ENCODE measurements around the gene ABCD2.

Gene ABCD2

DNA sequence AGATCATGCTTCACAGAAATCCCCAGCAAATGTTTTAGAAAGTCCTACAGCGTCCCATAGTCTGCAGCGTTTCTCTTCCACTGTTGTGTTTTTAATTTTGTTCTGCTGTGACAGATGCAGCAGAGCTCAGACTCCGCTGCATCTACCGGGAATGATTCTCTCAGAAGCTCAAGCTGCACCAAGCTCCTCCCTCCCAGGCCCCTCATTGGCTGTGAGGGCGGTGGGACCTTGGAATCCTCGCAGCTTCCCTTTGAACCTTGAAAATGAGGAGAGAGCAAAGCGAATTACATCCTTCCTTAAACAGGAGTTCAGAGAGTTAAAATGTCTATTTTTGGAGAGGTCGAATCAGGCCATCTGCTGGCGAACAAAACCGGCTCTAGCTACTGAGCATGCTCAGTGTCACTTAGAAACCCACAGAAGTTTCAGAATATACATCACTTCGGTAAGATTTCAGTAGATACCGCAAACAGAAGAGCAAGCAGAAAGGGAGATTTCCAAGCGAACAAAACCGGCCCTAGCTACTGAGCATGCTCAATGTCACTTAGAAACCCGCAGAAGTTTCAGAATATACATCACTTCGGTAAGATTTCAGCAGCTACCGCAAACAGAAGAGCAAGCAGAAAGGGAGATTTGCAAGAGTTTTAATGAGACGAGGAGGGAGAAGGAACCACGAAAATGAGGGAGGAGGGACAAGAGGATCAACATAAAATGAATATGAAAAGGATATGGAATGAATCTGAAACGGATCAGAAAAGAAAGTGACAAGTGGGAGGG, at the start of gene ABCD2:
ABCD2 (minus strand) TSS at position 144 of the 774 bp plus-strand sequence. CDS start 188 bp downstream, outside the sequence.
- H3K9me3 ChIP-seq (ENCODE audit: control insufficient read depth, insufficient read depth, low read depth, low read length): no peaks in the 10 kb centered on the region
- ChIA-PET POLR2A (interaction anchor here (0.6 to 1.1 kb wide), 7 partner anchors 12 to 1201 kb away, joined by 3 to 10 read pairs (median 4); partner anchors contain the start of genes KIF21A and SLC2A13), CTCF (interaction anchor here (1.1 to 1.4 kb wide), 2 partner anchors 15 to 176 kb away, joined by 4 to 8 read pairs; no protein-coding TSS in a partner anchor)
- H3K27ac ChIP-seq (ENCODE audit: extremely low read depth, low read depth, low read length): peak within 1 kb of the TSS; percentile 61
- H3K36me3 ChIP-seq (ENCODE audit: control insufficient read depth in 2 of 2, insufficient read depth in 1 of 2, low read length in 2 of 2): no peaks in the 10 kb centered on the region
- 0 out of 2 replicates have a peak, but pooled peaks cover 3% of the 10 kb centered on the region for H3K4me1 ChIP-seq (ENCODE audit: control insufficient read depth, insufficient read depth, low read length)
- peak within 1 kb of the TSS; percentile 55 for H3K4me3 ChIP-seq (ENCODE audit: low read depth, low read length)
- TF ChIP-seq ZBTB44 (tag by site-specific recombination; IDR thresholded peaks at IDR 0.05) (peak; percentile 72), ZNF335 (tag by site-specific recombination; conservative IDR thresholded peaks at IDR 0.05) (peak; percentile 69), ZNF211 (tag by site-specific recombination; IDR thresholded peaks at IDR 0.05; ENCODE audit: low read depth) (no peak), ZNF48 (tag by site-specific recombination; IDR thresholded peaks at IDR 0.05) (no peak), ZNF837 (tag by site-specific recombination; IDR thresholded peaks at IDR 0.05) (no peak), ZNF140 (tag by site-specific recombination; IDR thresholded peaks at IDR 0.05) (no peak), PRDM1 (tag by site-specific recombination; IDR thresholded peaks at IDR 0.05) (peak; percentile 90), ZNF624 (tag by site-specific recombination; IDR thresholded peaks at IDR 0.05) (no peak), ZNF433 (tag by site-specific recombination; IDR thresholded peaks at IDR 0.05; ENCODE audit: low read depth) (no peak), ZFP3 (tag by site-specific recombination; IDR thresholded peaks at IDR 0.05; ENCODE audit: low read depth) (no peak), ZBTB7A (tag by site-specific recombination; IDR thresholded peaks at IDR 0.05; ENCODE audit: low read depth) (no peak), ZNF18 (tag by site-specific recombination; IDR thresholded peaks at IDR 0.05) (no peak), ZNF311 (tag by site-specific recombination; IDR thresholded peaks at IDR 0.05; ENCODE audit: borderline replicate concordance) (no peak), IKZF3 (tag by site-specific recombination; IDR thresholded peaks at IDR 0.05) (peak; percentile 73; the same call in 1 of the 2 replicates), KLF8 (tag by site-specific recombination; IDR thresholded peaks at IDR 0.05) (no peak), SP3 (tag by site-specific recombination; IDR thresholded peaks at IDR 0.05) (0 out of 2 replicates have a peak, but pooled peaks have one; percentile 9), ZNF112 (tag by site-specific recombination; IDR thresholded peaks at IDR 0.05) (no peak), ZNF2 (tag by site-specific recombination; IDR thresholded peaks at IDR 0.05) (0 out of 2 replicates have a peak, but pooled peaks have one; percentile 18), ZSCAN23 (tag by site-specific recombination; IDR thresholded peaks at IDR 0.05) (no peak), ZSCAN30 (tag by site-specific recombination; IDR thresholded peaks at IDR 0.05) (peak; percentile 33; the same call in 1 of the 2 replicates), ZNF518A (tag by site-specific recombination; conservative IDR thresholded peaks at IDR 0.05; ENCODE audit: low read depth) (no peak), ZNF600 (tag by site-specific recombination; IDR thresholded peaks at IDR 0.05) (0 out of 2 replicates have a peak, but pooled peaks have one; percentile 13), GLIS2 (tag by site-specific recombination; IDR thresholded peaks at IDR 0.05) (no peak), OSR2 (tag by site-specific recombination; IDR thresholded peaks at IDR 0.05) (peak; percentile 72), ZBTB20 (tag by site-specific recombination; IDR thresholded peaks at IDR 0.05) (peak; percentile 36; the same call in 1 of the 2 replicates), ZNF626 (tag by site-specific recombination; IDR thresholded peaks at IDR 0.05) (no peak)
- TF ChIP-seq, protein P1, sequence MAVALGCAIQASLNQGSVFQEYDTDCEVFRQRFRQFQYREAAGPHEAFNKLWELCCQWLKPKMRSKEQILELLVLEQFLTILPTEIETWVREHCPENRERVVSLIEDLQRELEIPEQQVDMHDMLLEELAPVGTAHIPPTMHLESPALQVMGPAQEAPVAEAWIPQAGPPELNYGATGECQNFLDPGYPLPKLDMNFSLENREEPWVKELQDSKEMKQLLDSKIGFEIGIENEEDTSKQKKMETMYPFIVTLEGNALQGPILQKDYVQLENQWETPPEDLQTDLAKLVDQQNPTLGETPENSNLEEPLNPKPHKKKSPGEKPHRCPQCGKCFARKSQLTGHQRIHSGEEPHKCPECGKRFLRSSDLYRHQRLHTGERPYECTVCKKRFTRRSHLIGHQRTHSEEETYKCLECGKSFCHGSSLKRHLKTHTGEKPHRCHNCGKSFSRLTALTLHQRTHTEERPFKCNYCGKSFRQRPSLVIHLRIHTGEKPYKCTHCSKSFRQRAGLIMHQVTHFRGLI (tag by site-specific recombination; IDR thresholded peaks at IDR 0.05): no peak
